HCT116 (cell line): ENCODE results near the gene APELA. TPM values are rescaled to one million over a fixed set of nuclear protein-coding genes. Genes with fewer than 3 reads are reported as not detected.

Experiments
- ATAC-seq: fragments of 200-7000 bp; cut with Tn5 transposase; 2 replicates; pipeline ENCODE4 v1.9.1; 2020; ENCODE audit warnings: mild to moderate bottlenecking, moderate library complexity
- BruUV-seq: library from RNA; stranded (reverse); fragments of 400-500 nt; replicated peaks from 2 replicates; lab custom pipeline; 2021; lab: Mats Ljungman, UMichigan
- CTCF ChIA-PET: fragments of 300-600 bp; sonication (Branson Sonifier 250); formaldehyde crosslinking; loops from one replicate; lab custom pipeline; 2021; ENCODE audit warnings: antibody characterized with exemption; lab: Charles Lee
- POLR2A ChIA-PET: fragments of 300-600, 350-600 bp; sonication (Branson Sonifier 250); formaldehyde crosslinking; loops from one replicate; lab custom pipeline; 2021; ENCODE audit warnings: antibody characterized with exemption; lab: Charles Lee
- RAD21 ChIA-PET, 2 experiments: fragments of 300-600 bp; sonication (Branson Sonifier 250); formaldehyde crosslinking; loops; one replicate each; lab custom pipeline; 2023; ENCODE audit warnings: low total read pairs in 2 of 2; ENCODE audit not compliant: uncharacterized antibody in 2 of 2, unreplicated experiment in 2 of 2, low non-redundant PET in 1 of 2; lab: Charles Lee
- DNase-seq: peaks from one replicate; pipeline ENCODE4 v3.0.0-alpha.2; 2010; ENCODE audit warnings: low read depth, low spot score
- H2AFZ ChIP-seq: fragments of 200-600 bp; shearing (Covaris generic), sonication (generic); 2 replicates; pipeline ENCODE4 v1.6.1; 2017; ENCODE audit warnings: low read depth, mixed run types, mixed read lengths, antibody characterized with exemption, low read length; ENCODE audit not compliant: poor library complexity, severe bottlenecking
- H3K27ac ChIP-seq: 2 replicates; pipeline ENCODE4 v1.5.1; 2012; ENCODE audit warnings: low read depth, low read length
- H3K27me3 ChIP-seq: fragments of 200-600 bp; sonication (generic); 2 replicates; pipeline ENCODE4 v1.6.1; 2016; ENCODE audit warnings: mixed run types, low read length, mixed read lengths; ENCODE audit not compliant: insufficient read depth
- H3K36me3 ChIP-seq, 2 experiments: fragments of 200-500 bp in 1 of 2; fragments of 200-600 bp in 1 of 2; sonication (Bioruptor generic) in 1 of 2; sonication (generic) in 1 of 2; 2 replicates each; pipeline versions ENCODE4 v1.5.1 to v1.6.1; 2014 to 2016; ENCODE audit warnings: low read length in 2 of 2, inconsistent platforms in 1 of 2, mixed read lengths in 1 of 2, mixed run types in 1 of 2; ENCODE audit not compliant: insufficient read depth in 2 of 2, control insufficient read depth in 1 of 2
- H3K4me1 ChIP-seq, 2 experiments: fragments of 200-600 bp in 1 of 2; sonication (generic) in 1 of 2; 2 replicates each; pipeline versions ENCODE4 v1.5.1 to v1.6.1; 2012 to 2017; ENCODE audit warnings: low read length in 2 of 2, inconsistent platforms in 1 of 2, mild to moderate bottlenecking in 1 of 2, mixed read lengths in 1 of 2, mixed run types in 1 of 2, moderate library complexity in 1 of 2; ENCODE audit not compliant: insufficient read depth in 2 of 2, control insufficient read depth in 1 of 2
- H3K4me2 ChIP-seq: fragments of 200-600 bp; sonication (generic); 2 replicates; pipeline ENCODE4 v1.6.1; 2017; ENCODE audit warnings: mixed run types, low read length, mixed read lengths
- H3K4me3 ChIP-seq, 2 experiments: fragments of 200-600 bp in 1 of 2; sonication (generic) in 1 of 2; replicated peaks in 1 of 2; 2 replicates each; pipeline ENCODE4 v1.5.1; 2011 to 2016; ENCODE audit warnings: low read length in 2 of 2, control low read depth in 1 of 2, low read depth in 1 of 2, mild to moderate bottlenecking in 1 of 2, mixed read lengths in 1 of 2, mixed run types in 1 of 2
- H3K79me2 ChIP-seq: fragments of 200-600 bp; sonication (generic); 2 replicates; pipeline ENCODE4 v1.6.1; 2017; ENCODE audit warnings: mild to moderate bottlenecking, mixed run types, low read length, moderate library complexity, mixed read lengths; ENCODE audit not compliant: insufficient read depth
- H3K9ac ChIP-seq: fragments of 200-600 bp; sonication (generic); 2 replicates; pipeline ENCODE4 v1.6.1; 2016; ENCODE audit warnings: low read length, mixed read lengths
- H3K9me2 ChIP-seq: fragments of 200-600 bp; sonication (generic), shearing (Covaris generic); 2 replicates; pipeline ENCODE4 v1.6.1; 2017; ENCODE audit warnings: mixed run types, mild to moderate bottlenecking, moderate library complexity; ENCODE audit not compliant: insufficient read depth
- H3K9me3 ChIP-seq, 2 experiments: fragments of 200-500 bp in 1 of 2; fragments of 200-600 bp in 1 of 2; sonication (Bioruptor generic) in 1 of 2; sonication (generic) in 1 of 2; 2 replicates each; pipeline ENCODE4 v1.6.1; 2014 to 2017; ENCODE audit warnings: low read length in 2 of 2, mixed read lengths in 2 of 2, inconsistent platforms in 1 of 2, low read depth in 1 of 2, mild to moderate bottlenecking in 1 of 2, mixed run types in 1 of 2, moderate library complexity in 1 of 2; ENCODE audit not compliant: control insufficient read depth in 1 of 2, insufficient read depth in 1 of 2
- H4K20me1 ChIP-seq: fragments of 200-600 bp; sonication (generic), shearing (Covaris generic); 2 replicates; pipeline ENCODE4 v1.6.1; 2017; ENCODE audit warnings: mixed run types, mild to moderate bottlenecking, moderate library complexity; ENCODE audit not compliant: insufficient read depth
- CBX3 ChIP-seq: IDR thresholded peaks from 2 replicates; pipeline ENCODE4 v1.6.1; 2012; ENCODE audit warnings: low read depth
- CEBPB ChIP-seq: IDR thresholded peaks from 2 replicates; pipeline ENCODE4 v1.6.1; 2012; ENCODE audit warnings: low read depth
- EGR1 ChIP-seq: IDR thresholded peaks from 2 replicates; pipeline ENCODE4 v1.6.1; 2012; ENCODE audit warnings: low read depth
- ELF1 ChIP-seq: IDR thresholded peaks from 2 replicates; pipeline ENCODE4 v1.6.1; 2012; ENCODE audit warnings: low read depth, borderline replicate concordance
- EZH2 ChIP-seq: fragments of 200-600 bp; sonication (generic); IDR thresholded peaks from 2 replicates; pipeline ENCODE4 v1.6.1; 2017; ENCODE audit warnings: antibody characterized with exemption, mixed run types
- EZH2phosphoT487 ChIP-seq: fragments of 200-600 bp; IDR thresholded peaks from 2 replicates; pipeline ENCODE4 v1.6.1; 2018; ENCODE audit warnings: antibody characterized with exemption, borderline replicate concordance
- JUND ChIP-seq: IDR thresholded peaks from 2 replicates; pipeline ENCODE4 v1.6.1; 2012
- RAD21 ChIP-seq: IDR thresholded peaks from 2 replicates; pipeline ENCODE4 v1.6.1; 2012; ENCODE audit warnings: low read depth, mild to moderate bottlenecking
- REST ChIP-seq: IDR thresholded peaks from 2 replicates; pipeline ENCODE4 v1.6.1; 2012; ENCODE audit warnings: low read depth
- SIN3A ChIP-seq: IDR thresholded peaks from 2 replicates; pipeline ENCODE4 v1.6.1; 2012; ENCODE audit warnings: low read depth
- SP1 ChIP-seq: IDR thresholded peaks from 2 replicates; pipeline ENCODE4 v1.6.1; 2012; ENCODE audit warnings: low read depth
- YY1 ChIP-seq: IDR thresholded peaks from 2 replicates; pipeline ENCODE4 v1.6.1; 2011; ENCODE audit warnings: low read length, low read depth, moderate library complexity, mild to moderate bottlenecking; ENCODE audit not compliant: insufficient replicate concordance; ENCODE audit errors: extremely low read depth
- ZNF274 ChIP-seq: fragments of 200-500 bp; sonication (Bioruptor generic); IDR thresholded peaks from 2 replicates; pipeline ENCODE4 v1.6.1; 2014; ENCODE audit warnings: mild to moderate bottlenecking, low read depth, low read length, inconsistent platforms
- intact Hi-C: fragments of 100-400 bp; cut with micrococcal nuclease; formaldehyde crosslinking; loops from 2 replicates; pipeline ENCODE4 v1.10.0; 2022
- total RNA-seq: library from RNA; stranded (reverse); gene quantifications from one replicate; pipeline ENCODE4 v1.2.1, GENCODE V29; 2021; ENCODE audit not compliant: unreplicated experiment
- TF ChIP-seq, protein P1 (sequence below): IDR thresholded peaks from 2 replicates; pipeline ENCODE4 v1.6.1; 2012

The APELA gene
- total RNA-seq, 1 experiment from 2014 or later = not detected

GRCh38 chr4:164930647-164931046 is 53.7 kb downstream of the APELA start:
- POLR2A ChIA-PET = no interaction called here
- RAD21 ChIA-PET = no interaction called here

More at GRCh38 chr4:164930647-164931046, 53.7 kb downstream of the APELA start:
- no peaks in the 10 kb centered on the region for H3K27me3 ChIP-seq
- no peaks in the 10 kb centered on the region for H4K20me1 ChIP-seq
- H2AFZ ChIP-seq = no peak overlapping the region
- no peak overlapping the region for H3K9ac ChIP-seq
- no peaks in the 10 kb centered on the region for H3K36me3 ChIP-seq
- no peak overlapping the region for H3K4me3 ChIP-seq
- H3K4me1 ChIP-seq = no peaks in the 10 kb centered on the region
- H3K4me2 ChIP-seq = no peak overlapping the region
- no peaks in the 10 kb centered on the region for H3K9me2 ChIP-seq
- no peaks in the 10 kb centered on the region for H3K9me3 ChIP-seq
- H3K27ac ChIP-seq = no peak overlapping the region
- ATAC-seq (no peak), DNase-seq (no peak)
- BruUV-seq = no TSS peak
- intact Hi-C loops = loop anchor here (10.0 kb wide), 1 partner anchor 164 kb away; no protein-coding TSS in a partner anchor
- TF ChIP-seq REST (no peak), ELF1 (no peak), CEBPB (no peak), SIN3A (no peak), RAD21 (no peak), SP1 (no peak), EZH2phosphoT487 (no peak), CBX3 (no peak), EZH2 (no peak), YY1 (no peak), JUND (no peak), ZNF274 (no peak), EGR1 (no peak)
- TF ChIP-seq, protein P1, sequence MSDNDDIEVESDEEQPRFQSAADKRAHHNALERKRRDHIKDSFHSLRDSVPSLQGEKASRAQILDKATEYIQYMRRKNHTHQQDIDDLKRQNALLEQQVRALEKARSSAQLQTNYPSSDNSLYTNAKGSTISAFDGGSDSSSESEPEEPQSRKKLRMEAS = no peak
- CTCF ChIA-PET = no interaction called here
- H3K79me2 ChIP-seq = no peaks in the 10 kb centered on the region
